GM21360 (cell line): ENCODE measurements around the gene CES4A.
"Not testable (repeated sequence)": the region's sequence is repeated elsewhere in the genome, so short reads cannot be mapped to it uniquely, and the experiment has no call there.

Experiments used
- ATAC-seq: cut with Tn5 transposase; IDR thresholded peaks from one replicate; pipeline ENCODE4 v1.9.1; 2021; ENCODE audit warnings: mild to moderate bottlenecking, moderate library complexity; ENCODE audit not compliant: unreplicated experiment

The CES4A gene

GRCh38 chr16:66955363-66956153 is 32.8 kb upstream of the CES4A start:
- ATAC-seq, result not testable (repeated sequence)

GRCh38 chr16:66956154-66956457 is 32.3 kb upstream of the CES4A start:
- ATAC-seq, result not testable (repeated sequence)

GRCh38 chr16:66958857-66959703 is 29.3 kb upstream of the CES4A start:
- no peak for ATAC-seq

GRCh38 chr16:66959704-66960161 is 28.7 kb upstream of the CES4A start:
- ATAC-seq, result no peak

- no peak for ATAC-seq
Measured at GRCh38 chr16:66960270-66960669, 28.1 kb upstream of the CES4A start.

- peak; percentile 77 for ATAC-seq
Measured at GRCh38 chr16:66961065-66961744, 27.2 kb upstream of the CES4A start, which contains the start of gene CES3. Gene CES3, plus strand, starts transcription at chr16:66961266. Its CDS starts 42 bp downstream, at chr16:66961308.

GRCh38 chr16:66961914-66962313 is 26.5 kb upstream of the CES4A start:
- no peak for ATAC-seq

GRCh38 chr16:66964049-66964448 is 24.3 kb upstream of the CES4A start:
- ATAC-seq, result no peak

GRCh38 chr16:66968847-66969246 is 19.5 kb upstream of the CES4A start:
- no peak for ATAC-seq

- ATAC-seq, result no peak
Measured at GRCh38 chr16:66970775-66971720, 17.3 kb upstream of the CES4A start.

- ATAC-seq, result no peak
Measured at GRCh38 chr16:66972983-66973382, 15.4 kb upstream of the CES4A start.

- ATAC-seq, result no peak
Measured at GRCh38 chr16:66973716-66974115, 14.7 kb upstream of the CES4A start.

GRCh38 chr16:66974156-66974931 is 14.0 kb upstream of the CES4A start:
- ATAC-seq, result not testable (repeated sequence)

- ATAC-seq, result not testable (repeated sequence)
Measured at GRCh38 chr16:66974932-66975246, 13.5 kb upstream of the CES4A start.

GRCh38 chr16:66975302-66975893 is 13.0 kb upstream of the CES4A start:
- no peak for ATAC-seq

GRCh38 chr16:66976746-66977145 is 11.6 kb upstream of the CES4A start:
- ATAC-seq, result no peak

GRCh38 chr16:66977341-66978113 is 10.9 kb upstream of the CES4A start:
- no peak for ATAC-seq

GRCh38 chr16:66979011-66979717 is 9.2 kb upstream of the CES4A start:
- no peak for ATAC-seq
